Activated naive CD8-positive, alpha-beta T cell treated with anti-CD3 and anti-CD28 coated beads for 36 hours (primary cell): ENCODE measurements around the gene KCNQ1. TPM values are rescaled to one million over a fixed set of nuclear protein-coding genes. Genes with fewer than 3 reads are reported as not detected.

Source experiments
- DNase-seq: peaks from one replicate; pipeline ENCODE4 v3.0.0; 2021
- H3K27ac Mint-ChIP-seq: one replicate; pipeline ENCODE4 v1.8.0; 2022; ENCODE audit warnings: mild to moderate bottlenecking, moderate library complexity, mixed read lengths
- H3K27me3 Mint-ChIP-seq: one replicate; pipeline ENCODE4 v1.8.0; 2022; ENCODE audit warnings: mild to moderate bottlenecking, mixed read lengths
- H3K36me3 Mint-ChIP-seq: one replicate; pipeline ENCODE4 v1.8.0; 2021; ENCODE audit warnings: mild to moderate bottlenecking, mixed read lengths
- H3K4me1 Mint-ChIP-seq: one replicate; pipeline ENCODE4 v1.8.0; 2021; ENCODE audit warnings: mixed read lengths
- H3K4me3 Mint-ChIP-seq: one replicate; pipeline ENCODE4 v1.8.0; 2022; ENCODE audit warnings: mild to moderate bottlenecking, moderate library complexity, mixed read lengths
- H3K9me3 Mint-ChIP-seq: one replicate; pipeline ENCODE4 v1.8.0; 2022; ENCODE audit warnings: mixed read lengths
- total RNA-seq, 2 experiments: library from RNA; stranded (reverse); gene quantifications; one replicate each; pipeline ENCODE4 v1.2.3, GENCODE V29; 2021

KCNQ1 gene
- total RNA-seq, 2 experiments from 2014 or later = 6.7 to 9.6 TPM

DNA sequence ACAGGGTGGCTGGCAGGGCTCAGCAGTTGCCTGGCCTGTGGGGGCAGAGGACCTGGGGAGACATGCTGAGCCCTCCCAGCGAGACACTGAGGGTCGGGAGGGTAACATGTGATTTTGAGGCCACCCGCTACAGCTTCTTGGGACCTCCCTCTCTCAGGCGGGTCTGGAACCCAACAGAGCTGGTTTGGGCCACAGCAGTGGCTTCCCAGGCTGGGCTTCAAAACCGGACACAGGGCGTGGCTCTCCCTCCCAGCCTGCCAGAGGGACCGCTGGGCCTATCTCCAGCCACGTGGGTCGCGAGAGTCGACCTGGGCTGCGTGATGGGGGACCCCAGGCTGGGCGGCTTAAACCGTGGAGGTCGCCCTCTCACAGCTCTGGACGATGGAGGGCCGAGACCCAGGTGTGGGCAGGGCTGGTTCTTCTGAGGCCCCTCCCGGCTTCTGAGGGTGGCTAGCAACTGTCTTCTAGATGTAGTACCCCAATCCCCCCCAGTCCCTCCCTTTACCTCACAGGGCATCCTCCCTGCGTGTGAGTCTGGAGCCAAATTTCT lies 91.7 kb downstream of the KCNQ1 start:
- Mint-ChIP-seq H3K4me3 (no peak overlapping the region), H3K27me3 (no peaks in the 10 kb centered on the region), H3K36me3 (no peaks in the 10 kb centered on the region), H3K4me1 (peaks cover 17% of the 10 kb centered on the region), H3K27ac (no peak overlapping the region), H3K9me3 (no peaks in the 10 kb centered on the region)
- DNase-seq = no peak

DNA sequence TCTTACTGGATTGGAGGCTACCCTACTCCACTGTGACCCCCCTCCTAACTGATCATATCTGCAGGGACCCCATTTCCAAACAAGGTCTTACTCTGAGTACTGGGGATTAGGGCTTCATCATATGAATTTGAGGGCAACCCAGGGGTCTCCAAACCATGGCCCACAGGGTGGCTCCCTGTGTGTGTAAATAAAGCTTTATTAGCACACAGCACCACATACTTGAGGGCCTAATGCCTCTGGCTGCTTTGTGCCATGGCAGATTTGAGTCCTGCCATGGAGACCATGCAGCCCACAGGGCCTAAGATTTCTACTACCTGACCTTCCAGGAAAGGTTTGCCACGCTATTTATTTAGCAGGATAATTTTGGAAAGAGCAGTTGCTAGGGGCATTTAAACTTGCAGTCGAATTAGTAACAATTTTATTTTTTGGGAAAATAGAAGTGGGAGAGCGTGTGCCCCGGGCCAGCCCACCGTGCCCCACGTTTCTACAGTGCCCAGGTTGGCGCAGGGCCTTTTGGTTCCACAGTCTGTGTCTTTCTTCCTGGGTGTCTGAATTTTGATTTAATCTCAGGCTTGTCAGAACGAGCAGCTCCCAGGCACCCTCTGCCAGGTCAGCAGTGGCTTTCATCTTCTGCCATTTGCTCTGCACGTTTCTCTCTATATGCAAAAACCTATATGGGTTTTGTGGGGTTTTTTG lies 92.3 kb downstream of the KCNQ1 start:
- no peaks in the 10 kb centered on the region for H3K27me3 Mint-ChIP-seq
- H3K9me3 Mint-ChIP-seq = no peaks in the 10 kb centered on the region
- H3K36me3 Mint-ChIP-seq = no peaks in the 10 kb centered on the region
- H3K4me1 Mint-ChIP-seq = peaks cover 17% of the 10 kb centered on the region
- no peak overlapping the region for H3K4me3 Mint-ChIP-seq
- H3K27ac Mint-ChIP-seq = no peak overlapping the region
- DNase-seq = no peak

DNA sequence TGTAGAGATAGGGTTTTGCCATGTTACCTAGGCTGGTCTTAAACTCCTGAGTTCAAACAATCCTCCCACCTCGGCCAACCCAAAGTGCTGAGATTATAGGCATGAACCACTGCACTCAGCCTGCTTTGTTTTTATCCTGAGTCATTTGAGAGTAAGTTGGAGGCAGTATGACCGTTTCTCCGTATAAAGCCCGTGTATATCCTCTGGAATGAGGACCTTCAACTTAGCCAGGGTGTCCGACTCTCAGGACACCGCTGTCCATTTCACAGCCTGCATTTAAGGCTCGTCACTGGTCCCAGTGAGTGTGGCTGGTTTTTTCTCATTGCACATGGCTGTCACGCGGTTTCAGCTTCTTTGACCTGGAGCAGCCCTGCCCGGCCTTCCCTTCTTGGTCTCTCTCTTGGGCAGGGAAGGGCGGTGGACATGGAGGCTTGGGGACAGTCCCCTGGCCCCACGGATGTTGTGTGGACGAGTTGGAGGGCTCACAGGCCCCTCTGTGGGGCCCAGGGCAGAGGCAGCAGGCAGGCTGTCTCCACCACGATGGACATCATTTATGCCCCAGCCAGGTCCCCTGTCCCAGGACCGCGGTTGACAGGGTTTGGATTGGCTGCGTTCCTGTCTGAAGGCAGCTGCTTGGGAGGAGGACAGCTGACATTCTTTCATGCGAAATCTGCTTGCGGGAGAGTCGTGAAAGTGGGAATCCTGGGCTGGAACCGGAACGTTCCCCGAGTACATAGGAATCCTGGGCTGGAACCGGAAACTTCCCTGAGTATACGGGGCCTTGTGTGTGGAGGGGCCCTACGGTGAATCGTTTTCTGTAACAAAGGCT lies 93.3 kb downstream of the KCNQ1 start:
- Mint-ChIP-seq H3K4me3 (no peak overlapping the region), H3K36me3 (no peaks in the 10 kb centered on the region), H3K4me1 (peaks cover 15% of the 10 kb centered on the region), H3K9me3 (no peaks in the 10 kb centered on the region), H3K27ac (no peak overlapping the region), H3K27me3 (no peaks in the 10 kb centered on the region)
- no peak for DNase-seq

DNA sequence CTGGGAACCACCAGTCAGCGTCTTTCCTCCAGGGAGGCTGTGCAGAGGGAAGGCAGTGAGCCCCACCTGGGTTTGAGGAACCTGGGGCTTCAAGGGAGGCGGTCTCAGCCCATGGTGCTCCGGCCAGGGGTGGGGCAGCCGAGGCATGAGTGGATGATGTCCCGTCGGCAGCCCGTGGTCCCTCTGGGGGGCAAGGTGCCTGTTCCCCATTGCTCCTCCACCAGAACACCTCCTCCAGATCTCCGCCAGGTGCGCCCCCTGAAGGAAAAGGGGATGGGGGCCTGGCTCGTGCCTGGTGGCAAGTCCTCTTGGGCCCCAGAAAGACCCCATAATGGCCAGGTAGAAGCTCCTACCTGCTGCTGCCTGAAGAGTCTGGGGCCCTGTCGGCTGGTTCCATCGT lies 94.1 kb downstream of the KCNQ1 start:
- DNase-seq = no peak
- Mint-ChIP-seq H3K4me3 (no peak overlapping the region), H3K36me3 (no peaks in the 10 kb centered on the region), H3K4me1 (peaks cover 12% of the 10 kb centered on the region), H3K27me3 (no peaks in the 10 kb centered on the region), H3K27ac (no peak overlapping the region), H3K9me3 (no peaks in the 10 kb centered on the region)

DNA sequence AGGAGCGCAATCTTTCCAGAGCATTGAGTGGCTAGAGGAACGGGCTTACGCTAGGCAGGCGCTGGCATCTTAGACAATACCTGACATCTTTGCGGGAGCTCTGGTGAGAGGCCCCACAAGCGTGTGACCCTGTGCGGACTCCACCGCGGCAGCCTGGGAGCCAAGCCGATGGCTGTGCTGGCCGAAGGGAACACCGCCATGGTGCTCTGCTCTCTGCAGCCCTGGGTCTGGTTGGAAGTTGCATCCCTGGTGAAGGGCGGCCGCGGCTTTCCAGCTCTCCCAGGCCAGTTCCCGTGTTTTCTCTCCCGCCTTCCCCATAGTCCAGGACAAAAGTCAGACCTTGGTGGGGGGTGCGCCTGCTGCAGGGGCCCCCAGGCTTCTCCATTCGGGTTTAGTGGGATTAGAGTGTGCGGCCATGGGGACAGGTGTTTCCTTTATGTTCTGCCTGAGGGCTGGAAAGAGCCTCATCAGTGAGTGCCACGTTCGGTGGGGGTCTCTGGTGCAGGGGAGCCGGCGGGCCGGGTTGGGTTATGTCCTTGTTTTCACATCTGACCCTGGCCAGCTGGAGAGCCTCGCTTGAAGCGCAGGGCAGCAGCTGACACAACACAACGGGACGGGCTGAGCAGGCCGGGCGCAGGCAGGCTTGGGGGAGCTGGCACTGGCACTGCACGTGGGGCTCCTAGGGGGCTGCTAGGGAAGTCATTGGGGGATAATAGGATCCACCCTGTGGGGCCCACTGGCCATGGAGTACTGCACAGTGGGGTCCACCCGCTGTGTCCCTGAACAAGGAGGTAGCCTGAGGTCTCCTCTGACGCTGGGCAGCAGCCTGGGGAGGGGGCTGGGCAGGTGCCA lies 94.8 kb downstream of the KCNQ1 start:
- Mint-ChIP-seq H3K36me3 (no peaks in the 10 kb centered on the region), H3K4me1 (peaks cover 12% of the 10 kb centered on the region), H3K9me3 (no peaks in the 10 kb centered on the region), H3K27me3 (no peaks in the 10 kb centered on the region), H3K4me3 (no peak overlapping the region), H3K27ac (no peak overlapping the region)
- DNase-seq = no peak

GRCh38 chr11:2540223-2540991 lies 95.6 kb downstream of the KCNQ1 start:
- Mint-ChIP-seq H3K36me3 (no peaks in the 10 kb centered on the region), H3K27ac (no peak overlapping the region), H3K27me3 (no peaks in the 10 kb centered on the region), H3K4me3 (no peak overlapping the region), H3K9me3 (no peaks in the 10 kb centered on the region), H3K4me1 (peaks cover 17% of the 10 kb centered on the region)
- DNase-seq = no peak

DNA sequence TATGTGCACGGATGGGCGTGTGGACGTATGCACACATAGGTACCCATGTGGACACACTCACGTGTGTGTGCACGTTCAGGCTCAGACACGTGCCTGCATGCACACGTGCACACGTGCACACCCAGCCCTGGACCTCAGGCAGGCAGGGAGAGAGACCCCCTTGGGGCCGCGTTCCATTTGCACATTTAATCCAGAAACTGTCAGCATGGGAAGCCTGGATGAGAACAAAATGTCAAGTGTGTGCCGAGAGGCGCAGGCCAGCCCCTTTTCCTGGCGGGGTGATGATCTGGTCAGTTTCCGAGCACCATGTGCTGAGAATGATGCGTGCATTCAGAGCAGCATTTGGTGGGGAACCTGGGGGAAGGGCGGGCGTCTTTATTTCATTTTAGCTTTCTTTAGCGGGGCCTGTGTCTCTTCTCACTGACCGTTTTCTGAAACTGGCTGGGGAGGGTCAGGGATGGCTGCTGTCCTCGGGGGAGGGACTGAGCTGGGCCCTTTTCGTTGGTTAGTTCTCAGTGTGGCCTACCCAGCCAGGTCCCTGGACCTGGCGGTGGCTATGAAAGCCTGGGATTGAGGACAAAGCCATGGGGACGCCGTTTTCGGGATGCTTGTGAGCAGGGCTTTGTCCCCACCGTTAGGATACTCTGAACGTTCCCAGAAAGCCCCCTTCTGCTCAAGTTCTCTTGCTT lies 96.3 kb downstream of the KCNQ1 start:
- no peak for DNase-seq
- peaks cover 18% of the 10 kb centered on the region for H3K4me1 Mint-ChIP-seq
- H3K27ac Mint-ChIP-seq = no peak overlapping the region
- H3K36me3 Mint-ChIP-seq = no peaks in the 10 kb centered on the region
- no peaks in the 10 kb centered on the region for H3K9me3 Mint-ChIP-seq
- no peak overlapping the region for H3K4me3 Mint-ChIP-seq
- H3K27me3 Mint-ChIP-seq = no peaks in the 10 kb centered on the region

GRCh38 chr11:2541881-2542361 lies 97.1 kb downstream of the KCNQ1 start:
- H3K9me3 Mint-ChIP-seq = no peaks in the 10 kb centered on the region
- H3K4me1 Mint-ChIP-seq = peaks cover 20% of the 10 kb centered on the region
- H3K4me3 Mint-ChIP-seq = no peak overlapping the region
- H3K36me3 Mint-ChIP-seq = no peaks in the 10 kb centered on the region
- no peak for DNase-seq
- no peaks in the 10 kb centered on the region for H3K27me3 Mint-ChIP-seq
- no peak overlapping the region for H3K27ac Mint-ChIP-seq

DNA sequence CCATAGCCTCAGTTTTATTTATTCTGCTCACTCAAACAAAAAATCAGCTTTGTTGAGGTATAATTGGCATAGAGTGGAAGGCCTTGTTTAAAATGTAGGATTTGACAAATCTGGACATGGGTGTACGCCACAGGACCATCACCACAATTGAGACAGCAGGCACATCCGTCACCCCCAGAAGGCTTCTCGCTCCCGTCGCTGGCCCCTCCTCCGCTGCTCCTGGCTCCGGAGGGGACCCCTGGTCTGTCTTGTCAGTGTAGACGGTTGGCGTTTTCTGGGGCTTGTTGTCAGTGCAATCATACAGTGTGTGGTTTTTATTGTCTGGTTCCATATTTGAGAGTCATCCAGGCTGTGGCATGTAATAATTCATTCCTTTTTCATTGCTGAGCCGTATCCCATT lies 97.6 kb downstream of the KCNQ1 start:
- H3K36me3 Mint-ChIP-seq = no peaks in the 10 kb centered on the region
- no peak for DNase-seq
- no peaks in the 10 kb centered on the region for H3K9me3 Mint-ChIP-seq
- no peak overlapping the region for H3K4me3 Mint-ChIP-seq
- H3K4me1 Mint-ChIP-seq = peaks cover 21% of the 10 kb centered on the region
- H3K27ac Mint-ChIP-seq = no peak overlapping the region
- no peaks in the 10 kb centered on the region for H3K27me3 Mint-ChIP-seq

DNA sequence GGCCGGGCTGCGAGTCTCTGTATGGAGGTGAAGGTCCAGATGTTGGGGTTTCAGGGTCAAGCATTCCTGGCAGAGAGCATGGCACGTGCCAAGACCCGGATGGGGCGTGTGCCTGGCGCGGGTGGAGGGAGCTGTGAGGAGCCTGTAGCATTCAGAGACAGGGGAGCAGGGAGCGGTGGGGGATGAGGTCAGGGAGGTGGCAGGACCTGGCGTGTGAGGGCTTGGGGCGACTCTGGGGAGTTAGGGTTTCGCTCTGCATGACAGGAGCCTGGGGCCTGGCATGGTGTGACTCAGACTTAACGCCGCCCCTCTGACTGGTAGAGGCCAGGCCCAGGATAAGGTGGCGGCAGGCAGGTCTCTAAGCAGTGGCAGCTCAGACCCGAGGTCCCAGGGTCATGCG lies 103.0 kb downstream of the KCNQ1 start:
- Mint-ChIP-seq H3K9me3 (no peaks in the 10 kb centered on the region), H3K36me3 (no peaks in the 10 kb centered on the region), H3K27ac (no peak overlapping the region), H3K4me1 (peaks cover 23% of the 10 kb centered on the region), H3K4me3 (no peak overlapping the region), H3K27me3 (no peaks in the 10 kb centered on the region)
- DNase-seq = no peak

DNA sequence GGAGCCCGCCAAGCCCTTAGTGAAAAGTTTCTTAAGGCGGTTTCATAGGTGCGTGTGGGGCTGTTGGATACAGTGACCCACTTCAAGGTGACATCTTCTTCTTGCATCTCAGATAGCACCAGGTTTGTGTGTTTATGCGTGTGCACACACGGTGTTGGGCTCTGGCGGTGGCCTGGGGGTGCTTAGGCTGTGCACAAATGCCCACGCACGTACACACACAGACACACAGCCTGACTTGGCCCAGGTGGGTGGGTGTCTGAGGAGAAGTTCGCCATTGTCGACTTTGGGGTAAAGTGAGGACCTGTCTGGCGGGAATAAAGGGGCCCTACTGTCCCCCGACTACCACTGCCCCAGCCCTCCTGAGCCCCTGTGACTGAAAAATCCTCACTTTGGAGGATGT lies 103.8 kb downstream of the KCNQ1 start:
- H3K36me3 Mint-ChIP-seq = no peaks in the 10 kb centered on the region
- H3K27ac Mint-ChIP-seq = no peak overlapping the region
- peaks cover 21% of the 10 kb centered on the region for H3K4me1 Mint-ChIP-seq
- no peak for DNase-seq
- no peak overlapping the region for H3K4me3 Mint-ChIP-seq
- H3K9me3 Mint-ChIP-seq = no peaks in the 10 kb centered on the region
- H3K27me3 Mint-ChIP-seq = no peaks in the 10 kb centered on the region

DNA sequence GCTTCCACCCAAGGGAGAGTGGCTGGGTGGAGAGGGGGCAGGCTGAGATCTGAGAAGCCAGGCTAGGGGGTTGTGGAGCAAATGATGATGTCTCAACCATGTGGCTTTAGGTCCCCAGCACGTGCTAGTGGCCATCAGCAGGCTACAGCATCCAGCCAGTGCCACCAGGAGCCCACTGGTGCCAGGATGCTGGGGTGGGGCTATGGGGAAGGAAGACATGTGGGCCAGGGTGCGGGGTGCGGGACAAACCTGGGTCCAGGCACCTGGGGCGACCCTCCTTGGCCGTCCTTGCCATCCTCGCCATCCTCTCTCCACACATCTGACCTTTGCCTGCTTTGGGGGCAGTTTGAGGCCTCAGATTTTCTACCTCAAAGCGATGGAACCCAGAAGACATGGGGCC lies 104.3 kb downstream of the KCNQ1 start:
- Mint-ChIP-seq H3K27me3 (no peaks in the 10 kb centered on the region), H3K4me1 (peaks cover 18% of the 10 kb centered on the region), H3K36me3 (no peaks in the 10 kb centered on the region), H3K9me3 (no peaks in the 10 kb centered on the region), H3K4me3 (no peak overlapping the region), H3K27ac (no peak overlapping the region)
- DNase-seq = no peak

GRCh38 chr11:2549491-2549875 lies 104.7 kb downstream of the KCNQ1 start:
- no peak overlapping the region for H3K27ac Mint-ChIP-seq
- H3K4me3 Mint-ChIP-seq = no peak overlapping the region
- DNase-seq = no peak
- no peaks in the 10 kb centered on the region for H3K9me3 Mint-ChIP-seq
- H3K27me3 Mint-ChIP-seq = no peaks in the 10 kb centered on the region
- H3K36me3 Mint-ChIP-seq = no peaks in the 10 kb centered on the region
- peaks cover 18% of the 10 kb centered on the region for H3K4me1 Mint-ChIP-seq
